ENCODE results near the gene ARMH4.
A peak's percentile ranks its signal among the peaks of the same experiment; 100 is the strongest.

Gene ARMH4

DNA sequence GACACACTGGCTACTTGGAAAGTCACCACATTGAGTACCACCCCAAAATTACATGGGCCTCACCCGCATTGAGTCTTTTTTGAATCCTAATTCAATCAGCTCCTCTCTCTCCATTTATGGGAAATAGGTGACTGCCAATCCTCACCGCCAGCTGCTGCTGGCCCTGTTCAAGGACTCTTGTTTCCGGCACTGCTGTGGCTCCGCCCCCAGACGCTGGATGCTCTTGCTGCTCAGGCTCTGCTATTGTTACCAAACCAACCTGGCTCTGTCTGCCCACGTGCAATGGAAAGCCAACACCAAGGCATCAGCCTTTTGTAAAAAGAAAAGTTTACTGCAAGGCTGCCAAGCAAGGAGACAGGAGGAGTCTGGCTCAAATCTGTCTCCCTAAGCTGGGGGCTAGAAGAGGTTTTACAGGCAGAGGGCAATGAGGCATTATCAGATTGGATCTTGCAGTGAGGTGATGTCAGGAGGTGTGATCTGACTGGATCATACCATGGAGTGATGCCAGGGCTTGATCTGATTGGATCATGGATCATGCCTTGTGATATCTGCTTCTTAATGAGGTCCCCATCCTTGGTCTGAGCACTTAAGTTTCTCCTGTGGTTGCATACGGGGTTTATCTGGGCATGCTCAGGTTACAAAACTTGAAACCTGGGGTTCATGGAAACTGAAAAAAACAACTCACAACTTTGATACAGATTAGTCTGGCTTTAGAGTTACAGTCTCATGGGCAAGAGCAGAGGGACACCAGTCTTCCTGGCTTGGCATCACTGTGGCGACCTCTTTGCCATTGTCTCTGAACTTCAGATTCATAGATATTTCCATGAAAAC, 169.0 kb downstream of the ARMH4 start:
- H3K27ac ChIP-seq = no peak overlapping the region
- H3K79me2 ChIP-seq = no peaks in the 10 kb centered on the region
- no peaks in the 10 kb centered on the region for H3K4me1 ChIP-seq
- peak overlapping the region; percentile 24 for H2AFZ ChIP-seq
- H3K27me3 ChIP-seq (ENCODE audit: control insufficient read depth, insufficient read depth, low read length) = no peaks in the 10 kb centered on the region
- no peak overlapping the region for H3K4me3 ChIP-seq (ENCODE audit: low read depth, low read length)
- H3K4me2 ChIP-seq (ENCODE audit: low read length) = no peak overlapping the region
- no peaks in the 10 kb centered on the region for H3K36me3 ChIP-seq (ENCODE audit: control insufficient read depth, insufficient read depth, low read length)
- H3K9ac ChIP-seq = no peak overlapping the region
- no peaks in the 10 kb centered on the region for H3K9me3 ChIP-seq (ENCODE audit: control insufficient read depth, low read length)
- TF ChIP-seq, protein P1, sequence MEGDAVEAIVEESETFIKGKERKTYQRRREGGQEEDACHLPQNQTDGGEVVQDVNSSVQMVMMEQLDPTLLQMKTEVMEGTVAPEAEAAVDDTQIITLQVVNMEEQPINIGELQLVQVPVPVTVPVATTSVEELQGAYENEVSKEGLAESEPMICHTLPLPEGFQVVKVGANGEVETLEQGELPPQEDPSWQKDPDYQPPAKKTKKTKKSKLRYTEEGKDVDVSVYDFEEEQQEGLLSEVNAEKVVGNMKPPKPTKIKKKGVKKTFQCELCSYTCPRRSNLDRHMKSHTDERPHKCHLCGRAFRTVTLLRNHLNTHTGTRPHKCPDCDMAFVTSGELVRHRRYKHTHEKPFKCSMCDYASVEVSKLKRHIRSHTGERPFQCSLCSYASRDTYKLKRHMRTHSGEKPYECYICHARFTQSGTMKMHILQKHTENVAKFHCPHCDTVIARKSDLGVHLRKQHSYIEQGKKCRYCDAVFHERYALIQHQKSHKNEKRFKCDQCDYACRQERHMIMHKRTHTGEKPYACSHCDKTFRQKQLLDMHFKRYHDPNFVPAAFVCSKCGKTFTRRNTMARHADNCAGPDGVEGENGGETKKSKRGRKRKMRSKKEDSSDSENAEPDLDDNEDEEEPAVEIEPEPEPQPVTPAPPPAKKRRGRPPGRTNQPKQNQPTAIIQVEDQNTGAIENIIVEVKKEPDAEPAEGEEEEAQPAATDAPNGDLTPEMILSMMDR (IDR thresholded peaks at IDR 0.05) = no peak

DNA sequence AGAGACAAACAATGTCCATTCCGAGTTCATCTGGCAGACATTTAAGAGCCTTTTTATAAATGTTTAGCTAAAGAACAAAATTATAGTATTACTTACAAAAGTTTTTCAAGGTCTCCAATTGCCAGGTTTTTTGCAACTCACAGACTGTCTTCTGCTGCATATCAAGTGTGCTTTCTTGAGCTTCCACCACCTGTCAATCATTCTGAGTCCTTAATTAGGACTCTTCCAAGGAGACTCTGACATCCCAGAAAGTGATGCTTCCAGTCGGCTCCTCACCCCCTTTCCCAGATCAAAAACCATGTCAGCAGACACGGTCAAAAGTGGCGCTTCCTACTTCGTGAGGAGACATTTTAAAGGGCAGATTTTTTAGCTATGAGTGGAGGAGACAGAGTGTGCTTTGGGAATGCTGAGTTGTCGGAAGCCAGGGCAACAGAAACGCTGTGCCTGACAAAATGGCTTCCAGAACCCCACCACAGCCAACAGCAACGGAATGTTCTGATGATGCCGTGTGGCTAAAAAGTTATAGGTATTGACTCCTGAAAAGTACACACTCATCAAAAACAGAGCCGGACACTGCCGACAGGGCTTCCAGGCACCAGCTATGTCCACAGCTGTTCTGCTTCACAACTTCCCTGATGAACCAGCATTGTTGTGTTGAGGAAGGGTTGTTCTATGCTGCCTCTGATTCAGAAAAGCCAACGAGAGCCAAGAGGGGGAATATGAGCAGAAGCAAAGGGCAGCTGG, 170.0 kb downstream of the ARMH4 start:
- no peak overlapping the region for H2AFZ ChIP-seq

DNA sequence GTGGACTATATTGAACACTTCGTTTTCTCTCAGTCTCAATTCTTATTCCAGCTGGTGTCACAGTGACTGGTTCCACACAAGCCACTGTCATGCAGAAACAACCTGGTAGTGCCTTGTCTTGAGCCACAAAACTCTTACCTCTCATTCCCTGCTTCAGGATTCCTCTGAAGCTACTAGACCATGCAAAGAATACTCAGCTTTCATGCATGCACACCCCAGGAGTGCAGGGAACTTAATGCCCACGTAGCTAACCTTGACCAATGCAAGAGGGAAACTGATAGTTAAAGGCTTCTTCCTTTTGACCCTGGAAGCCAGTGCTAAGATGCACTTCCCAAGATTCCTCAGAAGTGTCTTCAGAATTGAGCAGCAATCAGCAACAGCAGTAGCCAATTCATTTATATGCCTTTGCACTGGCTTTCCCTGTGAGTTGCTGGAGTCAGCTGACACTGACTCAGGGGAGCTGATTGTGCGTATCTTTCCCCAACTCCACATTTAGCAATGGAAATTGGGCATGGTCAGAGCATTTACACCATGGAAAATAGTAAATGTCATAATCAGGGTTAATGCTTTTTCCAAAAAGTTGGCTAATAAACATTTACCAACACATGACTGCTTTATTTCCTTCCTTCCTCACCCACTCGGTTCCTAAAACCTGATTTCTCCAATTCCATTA, 172.5 kb downstream of the ARMH4 start:
- no peaks in the 10 kb centered on the region for H3K9me3 ChIP-seq (ENCODE audit: control insufficient read depth, low read length)
- H3K36me3 ChIP-seq (ENCODE audit: control insufficient read depth, insufficient read depth, low read length) = no peaks in the 10 kb centered on the region
- H3K9ac ChIP-seq = no peak overlapping the region
- no peaks in the 10 kb centered on the region for H3K27me3 ChIP-seq (ENCODE audit: control insufficient read depth, insufficient read depth, low read length)
- no peak overlapping the region for H3K4me3 ChIP-seq (ENCODE audit: low read depth, low read length)
- TF ChIP-seq, protein P1 (IDR thresholded peaks at IDR 0.05) = no peak
- H3K79me2 ChIP-seq = no peaks in the 10 kb centered on the region
- H2AFZ ChIP-seq = no peak overlapping the region
- H3K4me2 ChIP-seq (ENCODE audit: low read length) = no peak overlapping the region
- no peaks in the 10 kb centered on the region for H3K4me1 ChIP-seq
- no peak overlapping the region for H3K27ac ChIP-seq

More for the DNA sequence above, 170.0 kb downstream of the ARMH4 start:
- no peaks in the 10 kb centered on the region for H3K36me3 ChIP-seq (ENCODE audit: control insufficient read depth, insufficient read depth, low read length)
- H3K9me3 ChIP-seq (ENCODE audit: control insufficient read depth, low read length) = no peaks in the 10 kb centered on the region
- no peaks in the 10 kb centered on the region for H3K4me1 ChIP-seq
- H3K27me3 ChIP-seq (ENCODE audit: control insufficient read depth, insufficient read depth, low read length) = no peaks in the 10 kb centered on the region
- H3K4me2 ChIP-seq (ENCODE audit: low read length) = no peak overlapping the region
- no peak overlapping the region for H3K4me3 ChIP-seq (ENCODE audit: low read depth, low read length)
- no peak overlapping the region for H3K27ac ChIP-seq
- H3K9ac ChIP-seq = no peak overlapping the region
- TF ChIP-seq, protein P1 (IDR thresholded peaks at IDR 0.05) = no peak
- H3K79me2 ChIP-seq = no peaks in the 10 kb centered on the region

DNA sequence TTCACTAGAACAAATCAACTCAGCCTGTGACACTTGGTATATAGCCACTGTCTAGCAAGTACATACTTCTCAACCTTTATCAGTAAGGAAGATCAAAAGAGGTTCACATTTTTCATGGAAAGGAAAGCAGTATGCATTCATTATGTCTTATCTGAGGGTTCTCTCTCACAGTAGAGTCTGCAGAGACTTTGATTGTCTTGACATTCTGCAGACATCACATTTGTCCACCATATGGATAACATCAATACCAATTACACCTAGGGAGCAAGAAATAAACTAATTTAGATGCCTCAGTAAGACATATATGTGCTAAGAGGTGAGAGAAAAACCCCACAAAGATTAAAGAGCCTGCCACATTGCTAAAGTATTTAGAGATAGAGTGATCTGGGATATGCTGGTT, 175.3 kb downstream of the ARMH4 start:
- Histone ChIP-seq H3K4me2 (ENCODE audit: low read length) (no peak overlapping the region), H3K36me3 (ENCODE audit: control insufficient read depth, insufficient read depth, low read length) (no peaks in the 10 kb centered on the region), H3K9me3 (ENCODE audit: control insufficient read depth, low read length) (no peaks in the 10 kb centered on the region), H3K4me3 (ENCODE audit: low read depth, low read length) (no peak overlapping the region), H3K27me3 (ENCODE audit: control insufficient read depth, insufficient read depth, low read length) (no peaks in the 10 kb centered on the region), H3K4me1 (no peaks in the 10 kb centered on the region), H3K9ac (no peak overlapping the region), H3K27ac (no peak overlapping the region), H2AFZ (no peak overlapping the region), H3K79me2 (no peaks in the 10 kb centered on the region)
- TF ChIP-seq, protein P1 (IDR thresholded peaks at IDR 0.05) = no peak

Data from parathyroid adenoma (tissue), 2 donors.